ENCODE results near the gene ACVR1C.
A peak's percentile ranks its signal among the peaks of the same experiment; 100 is the strongest.
"Not testable (repeated sequence)": the region's sequence is repeated elsewhere in the genome, so short reads cannot be mapped to it uniquely, and the experiment has no call there.

ACVR1C gene

GRCh38 chr2:157572725-157573124 lies 55.9 kb downstream of the ACVR1C start:
- DNase-seq = peak; percentile 1

DNA sequence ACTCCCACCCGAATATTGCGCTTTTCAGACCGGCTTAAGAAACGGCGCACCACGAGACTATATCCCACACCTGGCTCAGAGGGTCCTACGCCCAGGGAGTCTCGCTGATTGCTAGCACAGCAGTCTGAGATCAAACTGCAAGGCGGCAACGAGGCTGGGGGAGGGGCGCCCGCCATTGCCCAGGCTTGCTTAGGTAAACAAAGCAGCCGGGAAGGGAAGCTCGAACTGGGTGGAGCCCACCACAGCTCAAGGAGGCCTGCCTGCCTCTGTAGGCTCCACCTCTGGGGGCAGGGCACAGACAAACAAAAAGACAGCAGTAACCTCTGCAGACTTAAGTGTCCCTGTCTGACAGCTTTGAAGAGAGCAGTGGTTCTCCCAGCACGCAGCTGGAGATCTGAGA lies 62.0 kb downstream of the ACVR1C start:
- not testable (repeated sequence) for DNase-seq

DNA sequence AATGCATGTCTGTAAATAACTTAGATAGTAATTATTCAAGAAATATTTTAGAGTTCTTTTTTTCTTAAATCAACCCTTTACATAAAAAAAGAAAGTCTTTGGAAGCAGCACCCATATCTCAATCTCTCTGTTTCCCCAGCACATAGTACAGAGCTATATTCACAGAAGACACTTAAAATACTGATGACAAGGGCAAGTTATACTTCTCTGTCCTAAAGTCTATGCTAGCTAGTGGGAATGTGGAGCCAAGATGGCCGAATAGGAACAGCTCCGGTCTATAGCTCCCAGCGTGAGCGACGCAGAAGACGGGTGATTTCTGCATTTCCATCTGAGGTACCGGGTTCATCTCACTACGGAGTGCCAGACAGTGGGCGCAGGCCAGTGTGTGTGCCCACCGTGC lies 62.6 kb downstream of the ACVR1C start:
- peak; percentile 1 for DNase-seq

DNA sequence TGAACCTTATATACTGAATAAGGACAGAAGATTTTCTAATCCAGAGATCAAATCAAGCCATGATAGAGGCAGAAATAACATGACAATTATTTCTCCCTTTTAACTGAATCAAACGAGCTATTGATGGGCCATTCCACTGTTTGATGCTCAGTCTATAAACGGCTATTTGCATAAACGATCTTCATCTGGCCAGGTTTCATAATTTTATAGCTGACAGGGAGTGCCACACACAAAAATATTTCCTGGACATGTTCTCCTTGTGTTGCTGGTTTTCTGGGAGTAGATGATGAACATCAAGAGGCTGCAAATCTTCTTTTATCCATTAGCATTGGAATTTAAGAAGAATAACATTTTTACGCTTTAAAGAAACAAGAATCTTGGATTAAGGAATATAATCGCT lies 63.1 kb downstream of the ACVR1C start:
- DNase-seq = no peak

DNA sequence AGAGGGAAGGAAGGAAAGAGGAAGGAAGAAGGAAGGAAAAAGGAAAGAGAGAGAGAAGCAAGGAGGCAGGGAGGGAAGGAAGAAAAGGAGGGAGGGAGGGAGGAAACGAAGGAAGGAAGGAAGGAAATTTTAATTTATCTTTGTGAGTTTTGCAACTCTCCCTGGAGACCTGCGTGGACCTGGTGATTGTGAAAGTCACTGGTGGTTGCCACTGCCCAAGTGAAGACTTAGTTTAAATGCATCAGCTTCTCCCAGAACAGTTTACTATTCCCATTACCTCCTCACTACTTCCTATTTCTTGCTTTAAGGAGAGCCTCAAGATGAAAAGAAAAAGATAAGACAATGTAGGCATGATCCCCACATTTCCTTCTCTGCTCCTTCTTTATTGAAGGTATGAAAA lies 68.8 kb downstream of the ACVR1C start:
- DNase-seq = no peak

- no peak for DNase-seq
Measured at GRCh38 chr2:157559461-157559860, 69.2 kb downstream of the ACVR1C start.

DNA sequence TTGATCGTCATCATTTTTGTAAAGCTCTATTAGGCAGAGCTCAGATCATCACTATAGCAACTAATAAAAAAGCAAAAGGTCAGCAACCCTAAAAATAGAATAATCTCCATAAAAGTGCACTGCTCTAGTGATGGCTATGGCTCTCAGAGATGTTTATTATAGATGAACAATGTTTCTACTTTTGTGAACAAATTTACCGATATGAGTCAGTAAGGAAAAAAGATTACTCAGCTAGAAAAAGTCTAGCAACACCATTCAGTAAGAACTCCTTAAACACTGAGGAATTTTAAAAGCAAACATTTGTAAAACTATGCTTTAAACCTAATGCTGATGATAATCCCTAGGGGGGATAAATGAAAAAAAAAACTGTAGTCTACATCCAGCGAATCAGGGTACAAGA lies 69.6 kb downstream of the ACVR1C start:
- no peak for DNase-seq

- DNase-seq = no peak
Measured at GRCh38 chr2:157557770-157558169, 70.9 kb downstream of the ACVR1C start.

DNA sequence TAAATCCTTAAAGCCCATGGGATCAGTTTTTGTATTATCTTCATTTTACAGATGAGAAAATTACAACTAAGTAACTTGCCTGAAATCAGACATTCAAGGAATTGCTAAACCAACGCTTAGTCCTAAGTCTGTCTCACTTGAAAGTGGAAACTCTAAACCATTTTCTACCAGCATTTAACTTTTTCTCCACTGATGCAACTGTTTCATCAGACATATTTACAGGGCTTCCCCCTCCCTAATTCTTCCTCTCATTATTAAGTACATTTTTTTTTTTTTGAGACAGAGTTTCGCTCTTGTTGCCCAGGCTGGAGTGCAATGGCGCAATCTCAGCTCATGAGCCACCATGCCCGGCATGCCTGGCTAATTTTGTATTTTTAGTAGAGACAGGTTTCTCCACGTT lies 88.6 kb downstream of the ACVR1C start:
- DNase-seq = no peak

DNA sequence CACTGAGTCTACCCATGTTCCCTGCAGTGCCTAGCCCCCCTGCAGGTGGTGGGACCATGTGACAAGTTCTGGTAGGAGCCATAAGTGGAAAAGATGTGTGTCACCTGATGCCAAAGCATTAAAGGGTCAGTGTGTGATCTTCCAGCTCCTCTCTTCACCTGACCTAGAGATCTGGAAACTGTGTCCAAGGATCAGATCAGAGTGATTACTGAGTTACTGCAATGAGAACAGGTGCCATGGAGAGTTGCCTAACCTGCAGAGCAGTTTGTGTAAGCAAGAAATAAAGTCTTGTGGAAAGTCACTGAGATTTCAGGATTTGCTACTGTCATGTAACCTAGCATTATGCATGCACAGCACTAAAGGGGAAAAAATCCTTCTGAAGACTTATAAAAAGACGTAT lies 90.6 kb downstream of the ACVR1C start:
- no peak for DNase-seq

GRCh38 chr2:157536815-157537214 lies 91.8 kb downstream of the ACVR1C start:
- DNase-seq = no peak

DNA sequence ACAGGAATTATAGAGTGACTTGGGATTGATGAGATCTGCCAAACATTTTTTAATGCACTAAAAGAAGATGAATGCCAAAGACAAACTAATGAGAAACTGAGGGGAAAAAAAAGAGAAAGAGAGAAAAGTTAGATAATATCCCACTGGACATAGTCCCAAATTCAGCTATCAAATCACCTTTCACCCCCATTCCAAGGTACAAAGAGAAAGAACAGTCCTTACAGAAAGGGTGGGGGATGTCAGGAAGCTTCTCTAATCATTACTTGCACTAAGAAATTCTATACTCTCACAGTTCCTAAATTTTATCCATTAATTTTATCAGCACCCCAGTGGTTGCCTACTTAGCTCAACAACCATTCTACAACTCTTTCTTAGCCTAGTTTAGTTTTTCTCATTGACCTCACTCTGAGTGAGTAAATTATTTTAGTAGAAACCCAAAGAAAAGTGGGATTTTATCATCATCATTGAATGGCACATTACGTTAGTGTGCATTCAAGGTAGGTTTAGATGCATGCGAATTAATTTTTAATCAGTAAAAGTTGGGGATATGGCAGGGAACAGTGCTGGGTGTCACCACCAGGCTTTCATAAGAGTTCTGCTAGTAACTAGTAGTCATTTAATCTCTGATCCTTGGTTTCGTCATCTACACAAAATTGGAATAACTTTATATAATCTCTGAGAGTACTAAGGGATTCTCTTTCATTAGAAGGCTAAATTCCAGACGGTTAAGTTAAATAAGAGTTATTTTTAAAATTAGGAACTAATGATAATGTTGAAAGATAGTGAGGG lies 99.5 kb downstream of the ACVR1C start:
- no peak for DNase-seq

GRCh38 chr2:157526070-157526469 lies 102.6 kb downstream of the ACVR1C start:
- no peak for DNase-seq

- no peak for DNase-seq
Measured at GRCh38 chr2:157523270-157524247, 105.1 kb downstream of the ACVR1C start.

DNA sequence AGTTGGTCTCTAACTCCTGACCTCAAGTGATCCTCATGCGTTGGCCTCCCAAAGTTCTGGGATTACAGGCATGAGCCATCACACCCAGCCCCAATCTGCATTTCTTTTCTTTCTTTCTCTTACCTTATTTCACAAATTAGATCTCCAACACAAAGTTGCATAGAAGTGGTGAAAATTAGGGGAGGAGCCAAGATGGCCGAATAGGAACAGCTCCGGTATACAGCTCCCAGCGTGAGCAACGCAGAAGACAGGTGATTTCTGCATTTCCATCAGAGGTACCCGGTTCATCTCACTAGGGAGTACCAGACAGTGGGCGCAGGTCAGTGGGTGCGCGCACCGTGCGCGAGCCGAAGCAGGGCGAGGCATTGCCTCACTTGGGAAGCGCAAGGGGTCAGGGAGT lies 113.7 kb downstream of the ACVR1C start:
- DNase-seq = not testable (repeated sequence)

DNA sequence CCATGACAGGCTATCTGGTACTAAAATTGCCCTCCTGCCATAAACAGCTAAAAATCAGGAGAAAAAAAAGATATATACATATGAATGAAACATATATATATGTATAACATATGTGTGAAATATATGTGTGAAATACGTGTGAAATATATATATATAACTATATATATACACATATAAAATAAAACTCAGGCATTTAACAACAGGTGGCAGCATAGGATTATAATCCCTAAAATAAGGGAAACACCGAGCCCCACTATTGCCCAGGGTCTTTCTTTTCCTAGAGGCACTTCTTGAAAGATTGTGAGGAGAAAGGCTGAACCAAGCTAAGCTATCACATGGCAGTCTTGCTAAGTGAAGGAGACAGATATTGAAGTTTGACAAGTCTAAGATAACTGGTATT lies 118.9 kb downstream of the ACVR1C start:
- no peak for DNase-seq

DNA sequence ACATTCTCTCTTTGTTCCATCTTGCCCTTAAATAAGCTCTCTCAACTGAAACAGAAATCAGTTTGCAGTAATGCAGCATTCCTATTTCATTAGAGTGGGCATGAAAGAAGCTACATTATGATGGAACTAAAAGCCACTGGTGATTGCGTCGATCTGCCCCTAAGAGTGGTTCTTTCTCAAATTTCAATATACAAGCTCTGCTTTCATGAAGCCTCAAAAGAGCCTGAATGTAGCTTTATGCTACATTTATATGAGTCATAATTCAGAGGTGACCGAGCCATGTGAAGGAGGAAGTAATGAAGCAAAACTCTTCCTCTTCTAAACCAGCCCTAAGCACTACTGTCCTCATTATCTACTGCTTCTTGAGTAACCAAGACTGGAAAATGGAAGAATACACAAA lies 120.0 kb downstream of the ACVR1C start:
- DNase-seq = no peak

DNA sequence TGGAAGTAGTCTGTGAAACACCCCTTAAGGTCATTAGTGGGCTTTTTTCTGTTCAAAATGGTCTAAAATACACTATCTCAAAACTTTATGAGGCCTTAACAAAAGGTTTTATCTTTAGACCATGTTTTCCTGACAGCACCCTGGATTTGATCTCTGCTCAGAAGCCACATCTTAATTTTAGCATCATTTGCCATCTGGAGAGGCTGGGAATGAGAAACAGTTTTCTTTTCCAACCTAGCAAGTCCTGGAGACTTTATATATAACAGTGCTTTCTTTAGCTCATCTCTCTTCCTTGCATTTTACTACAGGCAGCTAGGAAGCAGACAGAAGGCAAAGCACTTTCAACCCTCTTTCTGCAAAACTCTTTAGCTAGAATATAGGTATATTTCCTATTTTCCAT lies 122.1 kb downstream of the ACVR1C start:
- no peak for DNase-seq

DNA sequence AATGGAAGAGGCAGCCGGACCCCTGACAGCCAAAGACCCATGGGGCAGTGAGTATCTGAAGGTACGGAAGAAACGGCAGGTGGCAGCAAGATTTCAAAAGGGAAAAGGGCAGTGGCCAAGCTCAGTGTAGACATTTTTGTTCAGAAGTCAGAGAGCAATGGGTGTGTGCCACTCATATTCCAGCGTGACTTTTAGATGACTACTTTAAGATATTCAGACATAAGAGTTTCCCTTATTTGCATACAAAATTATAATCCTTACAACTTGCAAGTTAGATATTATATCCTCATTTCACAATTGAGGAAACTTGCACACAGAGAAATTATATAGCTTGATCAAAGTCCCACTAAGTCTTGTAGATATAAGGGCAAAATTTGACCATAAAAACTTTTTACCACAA lies 124.0 kb downstream of the ACVR1C start:
- no peak for DNase-seq

DNA sequence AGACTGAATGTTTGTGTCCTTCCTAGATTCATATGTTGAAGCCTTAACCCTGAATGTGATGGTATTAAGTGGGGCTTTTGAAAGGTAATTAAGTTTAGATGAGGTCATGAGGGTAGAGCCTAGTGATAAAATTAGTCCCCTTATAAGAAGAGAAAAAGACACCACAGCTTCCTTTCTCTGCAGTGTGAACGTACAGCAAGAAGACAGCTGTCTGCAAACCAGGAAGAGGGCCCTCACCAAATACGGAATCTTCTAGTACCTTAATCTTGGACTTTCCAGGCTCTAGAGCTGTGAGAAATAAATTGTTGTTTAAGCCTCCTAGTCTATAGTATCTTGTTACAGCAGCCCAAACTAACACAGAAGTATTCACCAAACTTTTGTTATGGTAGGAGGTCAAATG lies 127.6 kb downstream of the ACVR1C start:
- no peak for DNase-seq

DNA sequence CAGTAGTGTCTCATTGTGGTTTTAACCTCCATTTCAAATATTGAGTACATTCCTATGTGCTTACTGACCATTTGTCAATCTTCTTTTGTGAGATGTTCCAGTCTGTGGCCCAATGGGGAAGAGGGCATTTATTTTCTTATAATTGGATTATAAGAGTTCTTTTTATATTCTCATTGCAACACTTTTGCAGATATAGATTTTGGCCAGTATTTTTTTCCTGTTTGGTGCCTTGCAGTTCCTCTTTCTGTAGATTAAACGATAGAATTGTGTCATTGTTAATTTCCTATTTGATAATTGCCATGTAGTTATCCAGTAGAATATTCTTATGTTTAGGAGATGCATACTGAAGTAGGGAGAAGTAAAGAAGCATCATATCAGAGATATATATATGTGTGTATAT lies 128.3 kb downstream of the ACVR1C start:
- no peak for DNase-seq

DNA sequence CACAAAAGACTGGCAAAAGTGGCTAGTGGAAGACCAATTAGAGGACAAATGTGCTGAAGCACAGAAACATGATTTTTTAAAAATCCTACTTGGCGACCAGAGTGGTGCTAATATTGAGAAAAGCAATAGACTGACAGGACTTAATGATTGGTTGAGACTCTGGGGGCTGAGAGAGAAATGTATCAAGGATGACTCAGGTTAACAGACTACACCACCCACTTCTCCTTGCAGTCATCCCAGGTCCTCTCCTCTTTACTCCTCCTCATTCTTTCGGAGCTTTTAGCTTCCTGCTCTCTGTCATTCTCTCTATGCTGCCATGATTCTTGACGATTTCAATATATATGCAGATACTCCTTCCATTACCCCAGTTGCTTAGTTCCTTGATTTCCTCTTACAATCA lies 130.2 kb downstream of the ACVR1C start:
- DNase-seq = no peak

GRCh38 chr2:157497638-157498314 lies 130.9 kb downstream of the ACVR1C start:
- peak; percentile 48 for DNase-seq

All from NCI-H510A treated with DMSO at 0.1 percent for 48 hours (cell line).